ELR (cell line): ENCODE results near the gene PRICKLE1.
"Not testable (repeated sequence)": the region's sequence is repeated elsewhere in the genome, so short reads cannot be mapped to it uniquely, and the experiment has no call there.

Experiments used
- DNase-seq: peaks from one replicate; pipeline ENCODE4 v3.0.0-alpha.2; 2015; ENCODE audit warnings: low read depth

Gene PRICKLE1

GRCh38 chr12:42556917-42557316 lies 32.6 kb downstream of the PRICKLE1 start:
- DNase-seq, result no peak

- no peak for DNase-seq
Measured at GRCh38 chr12:42552822-42553221, 36.7 kb downstream of the PRICKLE1 start.

GRCh38 chr12:42550800-42551199 lies 38.7 kb downstream of the PRICKLE1 start:
- DNase-seq, result no peak

- DNase-seq, result no peak
Measured at GRCh38 chr12:42546709-42547108, 42.8 kb downstream of the PRICKLE1 start.

- DNase-seq, result no peak
Measured at GRCh38 chr12:42541965-42542364, 47.6 kb downstream of the PRICKLE1 start.

- DNase-seq, result not testable (repeated sequence)
Measured at GRCh38 chr12:42541308-42541707, 48.2 kb downstream of the PRICKLE1 start.

GRCh38 chr12:42539696-42540095 lies 49.9 kb downstream of the PRICKLE1 start:
- DNase-seq, result no peak

- DNase-seq, result no peak
Measured at GRCh38 chr12:42538203-42538602, 51.3 kb downstream of the PRICKLE1 start.

- no peak for DNase-seq
Measured at GRCh38 chr12:42534184-42534838, 55.2 kb downstream of the PRICKLE1 start.

GRCh38 chr12:42530284-42530683 lies 59.3 kb downstream of the PRICKLE1 start:
- DNase-seq, result no peak

- DNase-seq, result no peak
Measured at GRCh38 chr12:42525444-42525843, 64.1 kb downstream of the PRICKLE1 start.

- DNase-seq, result no peak
Measured at GRCh38 chr12:42524716-42525115, 64.8 kb downstream of the PRICKLE1 start.

- DNase-seq, result no peak
Measured at GRCh38 chr12:42516573-42516972, 73.0 kb downstream of the PRICKLE1 start.

GRCh38 chr12:42511656-42512055 lies 77.9 kb downstream of the PRICKLE1 start:
- no peak for DNase-seq

GRCh38 chr12:42510823-42511222 lies 78.7 kb downstream of the PRICKLE1 start:
- no peak for DNase-seq

GRCh38 chr12:42508913-42509460 lies 80.6 kb downstream of the PRICKLE1 start:
- DNase-seq, result no peak

- no peak for DNase-seq
Measured at GRCh38 chr12:42507565-42507964, 82.0 kb downstream of the PRICKLE1 start.

- no peak for DNase-seq
Measured at GRCh38 chr12:42507081-42507480, 82.5 kb downstream of the PRICKLE1 start.

GRCh38 chr12:42504049-42504448 lies 85.5 kb downstream of the PRICKLE1 start:
- peak; percentile 6 for DNase-seq

GRCh38 chr12:42502682-42503081 lies 86.9 kb downstream of the PRICKLE1 start:
- DNase-seq, result no peak

GRCh38 chr12:42498549-42499247 lies 90.8 kb downstream of the PRICKLE1 start:
- DNase-seq, result no peak

GRCh38 chr12:42496886-42497285 lies 92.7 kb downstream of the PRICKLE1 start:
- DNase-seq, result no peak

- no peak for DNase-seq
Measured at GRCh38 chr12:42495244-42495643, 94.3 kb downstream of the PRICKLE1 start.
